MM.1S (cell line): ENCODE measurements around the gene TPCN1.

Source experiments
- EZH2 ChIP-seq: fragments of 300-600 bp; sonication (generic); optimal IDR thresholded peaks from 2 replicates; pipeline ENCODE3; 2017; ENCODE audit warnings: low read depth, mild to moderate bottlenecking, antibody characterized with exemption, low read length, mixed read lengths
- EZH2phosphoT487 ChIP-seq: fragments of 300-600 bp; sonication (generic); IDR thresholded peaks from 2 replicates; pipeline ENCODE4 v1.6.1; 2018; ENCODE audit warnings: antibody characterized with exemption, low read length

- no peak for TF ChIP-seq EZH2
- no peak for TF ChIP-seq EZH2phosphoT487
These were observed 76.6 kb downstream of the TPCN1 start for GRCh38 chr12:113297621-113298471.
